ENCODE data around the gene GNG13. TPM values are rescaled to one million over a fixed set of nuclear protein-coding genes. Genes with fewer than 3 reads are reported as not detected.

GNG13 gene
- total RNA-seq, 1 donor from 2014 or later: not detected

- Mint-ChIP-seq H3K4me3 (no peak overlapping the region), H3K27ac (ENCODE audit: unreplicated experiment) (no peak overlapping the region), H3K4me1 (no peaks in the 10 kb centered on the region), H3K36me3 (ENCODE audit: low read depth) (no peaks in the 10 kb centered on the region), H3K9me3 (no peaks in the 10 kb centered on the region), H3K27me3 (ENCODE audit: low read depth) (no peaks in the 10 kb centered on the region)
- no peak for TF ChIP-seq CTCF (conservative IDR thresholded peaks at IDR 0.05)
- DNase-seq (ENCODE audit: low read depth, low spot score): no peak
Observed at GRCh38 chr16:761625-762513, 38.7 kb downstream of the GNG13 start.

GRCh38 chr16:760545-761343, 39.8 kb downstream of the GNG13 start, which contains the start of gene MSLN:
Gene MSLN, plus strand, starts transcription at chr16:760734. Its CDS starts 1,947 bp downstream, at chr16:762681.
- Mint-ChIP-seq H3K9me3 (peaks cover 3% of the 10 kb centered on the region), H3K4me3 (no peak within 1 kb of the TSS), H3K36me3 (ENCODE audit: low read depth) (no peaks in the 10 kb centered on the region), H3K4me1 (no peaks in the 10 kb centered on the region), H3K27me3 (ENCODE audit: low read depth) (peaks cover 3% of the 10 kb centered on the region), H3K27ac (ENCODE audit: unreplicated experiment) (no peak within 1 kb of the TSS)
- no peak for TF ChIP-seq CTCF (conservative IDR thresholded peaks at IDR 0.05)
- DNase-seq (ENCODE audit: low read depth, low spot score): no peak

GRCh38 chr16:760065-760464, 40.5 kb downstream of the GNG13 start:
- H3K4me3 Mint-ChIP-seq: no peak overlapping the region
- no peaks in the 10 kb centered on the region for H3K36me3 Mint-ChIP-seq (ENCODE audit: low read depth)
- peaks cover 3% of the 10 kb centered on the region for H3K27me3 Mint-ChIP-seq (ENCODE audit: low read depth)
- H3K27ac Mint-ChIP-seq (ENCODE audit: unreplicated experiment): no peak overlapping the region
- H3K4me1 Mint-ChIP-seq: no peaks in the 10 kb centered on the region
- TF ChIP-seq CTCF (conservative IDR thresholded peaks at IDR 0.05): no peak
- H3K9me3 Mint-ChIP-seq: peaks cover 3% of the 10 kb centered on the region
- no peak for DNase-seq (ENCODE audit: low read depth, low spot score)

- H3K27ac Mint-ChIP-seq (ENCODE audit: unreplicated experiment): no peak overlapping the region
- TF ChIP-seq CTCF (conservative IDR thresholded peaks at IDR 0.05): no peak
- peaks cover 3% of the 10 kb centered on the region for H3K9me3 Mint-ChIP-seq
- H3K4me3 Mint-ChIP-seq: no peak overlapping the region
- H3K27me3 Mint-ChIP-seq (ENCODE audit: low read depth): peaks cover 3% of the 10 kb centered on the region
- H3K36me3 Mint-ChIP-seq (ENCODE audit: low read depth): no peaks in the 10 kb centered on the region
- no peaks in the 10 kb centered on the region for H3K4me1 Mint-ChIP-seq
- DNase-seq (ENCODE audit: low read depth, low spot score): no peak
Observed at GRCh38 chr16:759110-759910, 41.2 kb downstream of the GNG13 start.

GRCh38 chr16:756428-756827, 44.1 kb downstream of the GNG13 start:
- Mint-ChIP-seq H3K27ac (ENCODE audit: unreplicated experiment) (no peak overlapping the region), H3K27me3 (ENCODE audit: low read depth) (peaks cover 8% of the 10 kb centered on the region), H3K36me3 (ENCODE audit: low read depth) (no peaks in the 10 kb centered on the region), H3K9me3 (peaks cover 3% of the 10 kb centered on the region), H3K4me1 (peaks cover 14% of the 10 kb centered on the region), H3K4me3 (no peak overlapping the region)
- no peak for TF ChIP-seq CTCF (conservative IDR thresholded peaks at IDR 0.05)
- DNase-seq (ENCODE audit: low read depth, low spot score): no peak
